H1 (cell line): ENCODE results near the gene AHSG. TPM values are rescaled to one million over a fixed set of nuclear protein-coding genes. Genes with fewer than 3 reads are reported as not detected.
A peak's percentile ranks its signal among the peaks of the same experiment; 100 is the strongest.

Experiments used
- CTCF ChIA-PET: fragments of 300-600 bp; sonication (Branson Sonifier 250); formaldehyde crosslinking; loops from one replicate; lab custom pipeline; 2021; ENCODE audit not compliant: partially characterized antibody; lab: Charles Lee
- POLR2A ChIA-PET: fragments of 300-600 bp; sonication (Branson Sonifier 250); formaldehyde crosslinking; loops from one replicate; lab custom pipeline; 2021; ENCODE audit warnings: inconsistent platforms; ENCODE audit not compliant: partially characterized antibody; lab: Charles Lee
- DNase-seq, 2 experiments: peaks; one replicate each; pipeline versions ENCODE4 v3.0.0 to v3.0.0-alpha.2; 2010 to 2022; ENCODE audit warnings: low spot score in 2 of 2, low read depth in 1 of 2, mixed read lengths in 1 of 2
- FAIRE-seq: peaks from 2 replicates; lab custom pipeline; 2011; peaks lifted over from hg19 to GRCh38; lab: Jason Lieb, UNC
- H2AFZ ChIP-seq: 2 replicates; pipeline ENCODE4 v1.8.1; 2012; ENCODE audit warnings: low read length, inconsistent platforms
- H2AK5ac ChIP-seq: 2 replicates; pipeline ENCODE4 v1.6.1; 2013; ENCODE audit warnings: low read depth, low read length
- H2BK120ac ChIP-seq: replicated peaks from 2 replicates; pipeline ENCODE3; 2013; ENCODE audit warnings: low read depth, low read length, inconsistent platforms
- H2BK12ac ChIP-seq: 2 replicates; pipeline ENCODE4 v1.6.1; 2013; ENCODE audit warnings: low read depth, low read length
- H2BK15ac ChIP-seq: 2 replicates; pipeline ENCODE4 v1.6.1; 2013; ENCODE audit warnings: low read length
- H2BK20ac ChIP-seq: 2 replicates; pipeline ENCODE4 v1.6.1; 2013; ENCODE audit warnings: low read length
- H2BK5ac ChIP-seq: 2 replicates; pipeline ENCODE4 v1.6.1; 2013; ENCODE audit warnings: low read depth, low read length
- H3K14ac ChIP-seq: 2 replicates; pipeline ENCODE4 v1.6.1; 2013; ENCODE audit warnings: inconsistent platforms; ENCODE audit not compliant: insufficient read length
- H3K18ac ChIP-seq: 2 replicates; pipeline ENCODE4 v1.6.1; 2013; ENCODE audit warnings: low read length; ENCODE audit errors: extremely low read depth
- H3K23ac ChIP-seq: 2 replicates; pipeline ENCODE4 v1.6.1; 2013; ENCODE audit warnings: inconsistent platforms; ENCODE audit not compliant: insufficient read length
- H3K23me2 ChIP-seq: 2 replicates; pipeline ENCODE4 v1.6.1; 2013; ENCODE audit warnings: low read depth, low read length
- H3K27ac ChIP-seq: 2 replicates; pipeline ENCODE4 v1.6.1; 2011; ENCODE audit warnings: low read depth, low read length, inconsistent platforms
- H3K27me3 ChIP-seq, 4 experiments: replicated peaks in 1 of 4; 1 replicate in 1 of 4; 2 replicates in 3 of 4; pipeline versions ENCODE4 v1.6.1 to v1.8.1; 2011 to 2013; ENCODE audit warnings: low read length in 3 of 4, mild to moderate bottlenecking in 3 of 4, inconsistent platforms in 2 of 4, mixed read lengths in 2 of 4, moderate library complexity in 1 of 4; ENCODE audit not compliant: control insufficient read depth in 3 of 4, insufficient read depth in 3 of 4; ENCODE audit errors: extremely low read depth in 1 of 4
- H3K36me3 ChIP-seq, 4 experiments: 2 replicates each; pipeline versions ENCODE4 v1.6.1 to v1.8.1; 2011 to 2013; ENCODE audit warnings: mild to moderate bottlenecking in 4 of 4, low read length in 3 of 4, moderate library complexity in 2 of 4, control low read depth in 1 of 4, inconsistent platforms in 1 of 4; ENCODE audit not compliant: insufficient read depth in 4 of 4, control insufficient read depth in 2 of 4
- H3K4ac ChIP-seq: replicated peaks from 2 replicates; pipeline ENCODE3; 2013; ENCODE audit warnings: low read length, low read depth, mixed read lengths, inconsistent platforms; ENCODE audit not compliant: insufficient read length
- H3K4me1 ChIP-seq, 4 experiments: replicated peaks in 1 of 4; 1 replicate in 1 of 4; 2 replicates in 3 of 4; pipeline versions ENCODE4 v1.6.1 to v1.8.1; 2011 to 2013; ENCODE audit warnings: low read length in 3 of 4, inconsistent platforms in 2 of 4, mixed read lengths in 1 of 4; ENCODE audit not compliant: insufficient read depth in 4 of 4, control insufficient read depth in 3 of 4
- H3K4me2 ChIP-seq, 2 experiments: 2 replicates each; pipeline versions ENCODE4 v1.6.1 to v1.8.1; 2011 to 2013; ENCODE audit warnings: low read depth in 2 of 2, low read length in 2 of 2, control low read depth in 1 of 2, inconsistent platforms in 1 of 2, mild to moderate bottlenecking in 1 of 2; ENCODE audit not compliant: insufficient read depth in 1 of 2
- H3K4me3 ChIP-seq, 4 experiments: fragments of 200-600, 300-600 bp in 1 of 4; sonication (generic), shearing (Covaris generic), sonication (Bioruptor Twin) in 1 of 4; 2 replicates each; pipeline versions ENCODE4 v1.5.1 to v1.8.1; 2011 to 2016; ENCODE audit warnings: low read length in 4 of 4, low read depth in 3 of 4, control low read depth in 2 of 4, inconsistent platforms in 2 of 4, mild to moderate bottlenecking in 2 of 4, mixed read lengths in 1 of 4, moderate library complexity in 1 of 4; ENCODE audit not compliant: insufficient read depth in 2 of 4; ENCODE audit errors: extremely low read depth in 1 of 4
- H3K56ac ChIP-seq: replicated peaks from 2 replicates; pipeline ENCODE3; 2013; ENCODE audit warnings: low read depth, mild to moderate bottlenecking, mixed read lengths, low read length, inconsistent platforms; ENCODE audit not compliant: insufficient read length
- H3K79me1 ChIP-seq: 2 replicates; pipeline ENCODE4 v1.6.1; 2013; ENCODE audit warnings: low read depth, low read length, control low read depth
- H3K79me2 ChIP-seq, 2 experiments: 2 replicates each; pipeline versions ENCODE4 v1.6.1 to v1.8.1; 2012 to 2013; ENCODE audit warnings: low read length in 2 of 2, mild to moderate bottlenecking in 2 of 2, inconsistent platforms in 1 of 2; ENCODE audit not compliant: insufficient read depth in 2 of 2, control insufficient read depth in 1 of 2
- H3K9ac ChIP-seq, 4 experiments: replicated peaks in 1 of 4; 1 replicate in 1 of 4; 2 replicates in 3 of 4; pipeline versions ENCODE4 v1.6.1 to v1.8.1; 2011 to 2013; ENCODE audit warnings: low read depth in 3 of 4, low read length in 3 of 4, control low read depth in 2 of 4, mild to moderate bottlenecking in 2 of 4, moderate library complexity in 2 of 4, inconsistent platforms in 1 of 4; ENCODE audit errors: extremely low read depth in 1 of 4
- H3K9me3 ChIP-seq, 2 experiments: 2 replicates each; pipeline versions ENCODE4 v1.6.1 to v1.8.1; 2012 to 2013; ENCODE audit warnings: mild to moderate bottlenecking in 2 of 2, moderate library complexity in 2 of 2, control low read depth in 1 of 2, inconsistent platforms in 1 of 2, low read depth in 1 of 2, low read length in 1 of 2, mixed read lengths in 1 of 2; ENCODE audit not compliant: insufficient read depth in 2 of 2
- H4K20me1 ChIP-seq, 2 experiments: replicated peaks in 1 of 2; 2 replicates each; pipeline versions ENCODE3 to v1.8.1; 2011 to 2013; ENCODE audit warnings: inconsistent platforms in 2 of 2, low read length in 2 of 2, mild to moderate bottlenecking in 1 of 2; ENCODE audit not compliant: insufficient read depth in 2 of 2, control insufficient read depth in 1 of 2
- H4K5ac ChIP-seq: 2 replicates; pipeline ENCODE4 v1.6.1; 2013; ENCODE audit warnings: low read length, low read depth, mixed read lengths, inconsistent platforms; ENCODE audit not compliant: insufficient read length
- H4K8ac ChIP-seq: 2 replicates; pipeline ENCODE4 v1.8.0; 2013; ENCODE audit warnings: mild to moderate bottlenecking, moderate library complexity, low read length, inconsistent platforms; ENCODE audit not compliant: insufficient read depth; ENCODE audit errors: extremely low read depth
- H4K91ac ChIP-seq: replicated peaks from 2 replicates; pipeline ENCODE3; 2013; ENCODE audit warnings: low read length, mixed read lengths, inconsistent platforms; ENCODE audit not compliant: insufficient read length
- CREB1 ChIP-seq: IDR thresholded peaks from 2 replicates; pipeline ENCODE4 v1.6.1; 2012; ENCODE audit warnings: inconsistent platforms
- FOSL1 ChIP-seq: IDR thresholded peaks from 2 replicates; pipeline ENCODE4 v1.6.1; 2011; ENCODE audit warnings: mild to moderate bottlenecking, low read depth, low read length, moderate library complexity; ENCODE audit not compliant: insufficient read depth
- HDAC2 ChIP-seq, 2 experiments: fragments of 300-600 bp in 1 of 2; sonication (generic) in 1 of 2; IDR thresholded peaks; 2 replicates each; pipeline ENCODE4 v1.6.1; 2011 to 2012; ENCODE audit warnings: low read depth in 2 of 2, low read length in 2 of 2, mild to moderate bottlenecking in 2 of 2, moderate library complexity in 2 of 2, borderline replicate concordance in 1 of 2, inconsistent platforms in 1 of 2
- JUND ChIP-seq: IDR thresholded peaks from 2 replicates; pipeline ENCODE4 v1.6.1; 2011; ENCODE audit warnings: mild to moderate bottlenecking, improper control_type of control experiment, low read length
- KDM4A ChIP-seq: IDR thresholded peaks from one replicate; pipeline ENCODE4 v1.7.1; 2012; ENCODE audit warnings: low read depth, mild to moderate bottlenecking, moderate library complexity, low read length, inconsistent platforms; ENCODE audit not compliant: severe bottlenecking
- NRF1 ChIP-seq: IDR thresholded peaks from 2 replicates; pipeline ENCODE4 v1.6.1; 2011; ENCODE audit warnings: mild to moderate bottlenecking, low read depth, low read length, improper control_type of control experiment
- POLR2A ChIP-seq, 2 experiments: IDR thresholded peaks; 1 replicate in 1 of 2; 2 replicates in 1 of 2; pipeline ENCODE4 v1.6.1; 2011; ENCODE audit warnings: low read depth in 2 of 2, low read length in 2 of 2, mild to moderate bottlenecking in 2 of 2; ENCODE audit errors: control extremely low read depth in 1 of 2
- SIRT6 ChIP-seq: IDR thresholded peaks from one replicate; pipeline ENCODE4 v1.7.1; 2012; ENCODE audit warnings: low read length, inconsistent platforms
- SP2 ChIP-seq: IDR thresholded peaks from 2 replicates; pipeline ENCODE4 v1.6.1; 2012; ENCODE audit warnings: mild to moderate bottlenecking, low read length, inconsistent platforms
- TAF7 ChIP-seq: optimal IDR thresholded peaks from 2 replicates; pipeline ENCODE3; 2011; ENCODE audit warnings: low read depth, mild to moderate bottlenecking, inconsistent platforms, low read length, moderate library complexity, borderline replicate concordance
- TBP ChIP-seq: IDR thresholded peaks from 2 replicates; pipeline ENCODE4 v1.6.1; 2011; ENCODE audit warnings: low read depth, low read length, improper control_type of control experiment
- WGBS, 2 experiments: shearing (Covaris generic) in 1 of 2; methylation state at CpG; one replicate each; pipeline versions ENCODE4 v1.1.6 to v1.1.7; 2013 to 2015; ENCODE audit warnings: low lambda C conversion rate in 2 of 2, mixed read lengths in 2 of 2, inconsistent platforms in 1 of 2, low coverage in 1 of 2, missing lambda C conversion rate in 1 of 2; ENCODE audit not compliant: insufficient replicate concordance in 2 of 2, insufficient coverage in 1 of 2, insufficient read length in 1 of 2; ENCODE audit errors: extremely low coverage in 1 of 2, missing lambda C conversion rate in 1 of 2; 5-methylcytosine and 5-hydroxymethylcytosine counted together
- polyA plus RNA-seq, 7 experiments: library from polyadenylated mRNA; depleted of rRNA in 3 of 7; stranded (reverse) in 5 of 7; unstranded in 2 of 7; fragments of >200 nt in 5 of 7; fragments of 200-250 nt in 2 of 7; gene quantifications; 1 replicate in 5 of 7; 2 replicates in 1 of 7; 4 replicates in 1 of 7; pipeline versions ENCODE4 v1.2.1 to v1.2.3, GENCODE V29; 2011 to 2013; ENCODE audit warnings: missing spikeins in 2 of 7, mixed read lengths in 2 of 7
- total RNA-seq: library from RNA; stranded (reverse); fragmentation: NEBNext Ultra II Directional; extraction: Animal tissue kit (Norgen Biotek cat#: 25700); gene quantifications from 2 replicates; pipeline ENCODE4 v1.2.1, GENCODE V29; 2021

The AHSG gene
- total and polyA plus RNA-seq, 2 of the 8 experiments (the other 6 are each of a cell fraction or from before 2014, with no cell fraction given) = 0.68 to 0.78 TPM

DNA sequence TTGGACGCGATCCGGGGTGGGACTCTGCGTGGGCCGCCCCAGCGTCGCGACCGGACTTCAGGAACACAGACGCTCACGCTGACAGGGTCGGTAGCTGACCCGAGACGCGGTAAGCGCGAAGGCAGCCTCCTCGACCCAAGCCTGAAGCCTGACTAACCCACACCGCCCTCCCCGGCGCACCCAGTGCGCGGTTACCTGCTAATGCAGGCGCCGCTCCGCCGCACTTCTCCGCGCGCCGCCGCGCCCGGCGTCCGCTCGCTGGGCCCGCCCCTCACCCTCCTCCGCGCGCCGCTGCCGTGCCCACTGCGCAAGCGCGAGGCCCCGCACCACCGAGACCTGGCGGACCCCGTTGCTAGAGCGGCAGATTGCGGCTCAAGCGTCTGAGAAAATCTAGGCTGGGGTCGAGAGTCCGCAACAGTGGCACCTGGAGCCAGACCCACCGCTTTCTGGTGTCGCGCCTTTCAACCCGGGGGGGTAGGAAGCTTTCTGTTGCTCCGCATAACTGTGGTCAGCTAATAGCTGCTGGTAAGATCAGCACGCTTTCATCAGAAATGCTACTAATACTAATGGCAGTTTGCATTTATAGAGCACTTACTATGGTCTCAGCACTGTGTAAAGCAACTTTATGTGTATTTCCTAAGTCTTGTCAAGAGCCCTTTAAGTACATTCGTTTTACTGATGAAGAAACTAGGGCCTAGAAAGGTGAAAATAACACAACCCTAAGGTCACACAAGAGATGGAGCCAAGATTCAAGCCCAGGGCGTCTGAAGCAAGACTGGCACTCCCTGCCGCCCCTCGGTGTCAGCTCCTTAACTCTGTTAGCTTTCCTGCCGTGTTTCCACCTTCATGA, 45.6 kb upstream of the AHSG start, which contains the start of gene TBCCD1:
TBCCD1 (minus strand) TSS at position 268 of the 850 bp plus-strand sequence. CDS start 3,010 bp downstream, outside the sequence.
- H2AFZ ChIP-seq = peak within 1 kb of the TSS; percentile 93
- H3K79me2 ChIP-seq = peaks cover 0 to 21% of the 10 kb centered on the region in 2 experiments; a peak in 3 of 4 replicates
- DNase-seq (peak; percentile 77 to 100), FAIRE-seq (no peak)
- H3K23ac ChIP-seq = no peak within 1 kb of the TSS
- peak within 1 kb of the TSS; percentile 89 for H4K91ac ChIP-seq
- H2AK5ac ChIP-seq = no peak within 1 kb of the TSS
- H3K27ac ChIP-seq = peak within 1 kb of the TSS; percentile 74
- peak within 1 kb of the TSS; percentile 62 for H3K18ac ChIP-seq
- no peak within 1 kb of the TSS for H2BK120ac ChIP-seq
- peak within 1 kb of the TSS; percentile 62; the same call in 1 of the 2 replicates for H2BK5ac ChIP-seq
- peaks cover 0 to under 1% (median under 1%) of the 10 kb centered on the region in 4 experiments; a peak in 2 of 8 replicates for H3K36me3 ChIP-seq
- H4K20me1 ChIP-seq = peaks cover 0 to 4% of the 10 kb centered on the region in 2 experiments
- H3K4me3 ChIP-seq = peak within 1 kb of the TSS; percentile 89 to 97 (median 90)
- H3K14ac ChIP-seq = peak within 1 kb of the TSS; percentile 72
- H3K56ac ChIP-seq = peak within 1 kb of the TSS; percentile 63
- H3K4ac ChIP-seq = no peak within 1 kb of the TSS
- peaks cover 3% of the 10 kb centered on the region for H3K79me1 ChIP-seq
- peak within 1 kb of the TSS; percentile 77 to 87 (median 82) for H3K9ac ChIP-seq
- H2BK20ac ChIP-seq = no peak within 1 kb of the TSS
- peak within 1 kb of the TSS; percentile 84 to 87 for H3K4me2 ChIP-seq
- peaks cover 16% of the 10 kb centered on the region for H3K23me2 ChIP-seq
- ChIA-PET CTCF (interaction anchor here (0.9 to 1.6 kb wide), 3 partner anchors 27 to 308 kb away, joined by 3 to 6 read pairs (median 3); no protein-coding TSS in a partner anchor), POLR2A (interaction anchor here (0.8 to 9.0 kb wide), 10 partner anchors 10 to 364 kb away, joined by 3 to 96 read pairs (median 4); partner anchors contain the start of gene EIF4A2)
- H4K5ac ChIP-seq = peak within 1 kb of the TSS; percentile 98
- H3K4me1 ChIP-seq = peaks cover 0 to 11% (median 4%) of the 10 kb centered on the region in 4 experiments; a peak in 6 of 7 replicates
- no peak within 1 kb of the TSS for H2BK15ac ChIP-seq
- no peak within 1 kb of the TSS for H2BK12ac ChIP-seq
- H3K27me3 ChIP-seq = no peaks in the 10 kb centered on the region
- H3K9me3 ChIP-seq = no peaks in the 10 kb centered on the region
- WGBS, 2 experiments = 4% methylated on average over 51 of the region's 66 CpGs; no CpG with 5 or more reads in 1 of the 2 experiments
- H4K8ac ChIP-seq = peak within 1 kb of the TSS; percentile 73; the same call in 1 of the 2 replicates
- TF ChIP-seq POLR2A (IDR thresholded peaks at IDR 0.05; ENCODE audit: control extremely low read depth in 1 of 2, low read depth in 2 of 2, low read length in 2 of 2) = peak; percentile 85 to 92
- no peak; the same call in 1 of the 2 replicates for TF ChIP-seq JUND
- peak; percentile 91 for TF ChIP-seq NRF1
- peak; percentile 85 for TF ChIP-seq KDM4A
- TF ChIP-seq SIRT6 = no peak
- TF ChIP-seq HDAC2 (IDR thresholded peaks at IDR 0.05; ENCODE audit: borderline replicate concordance in 1 of 2, low read depth in 2 of 2, low read length in 2 of 2) = peak in 1 of 2 experiments; percentile 77; a peak in 1 of 4 replicates
- peak; percentile 85 for TF ChIP-seq TBP
- TF ChIP-seq SP2 = peak; percentile 96
- peak; percentile 87 for TF ChIP-seq CREB1
- TF ChIP-seq TAF7 = peak; percentile 54
- 0 out of 2 replicates have a peak, but pooled peaks have one; percentile 32 for TF ChIP-seq FOSL1
